GM21390 (cell line): Measurements from ENCODE around the gene TGFBR2.

Experiments used
- ATAC-seq: cut with Tn5 transposase; IDR thresholded peaks from one replicate; pipeline ENCODE4 v1.9.1; 2021; ENCODE audit not compliant: unreplicated experiment

Gene TGFBR2

DNA sequence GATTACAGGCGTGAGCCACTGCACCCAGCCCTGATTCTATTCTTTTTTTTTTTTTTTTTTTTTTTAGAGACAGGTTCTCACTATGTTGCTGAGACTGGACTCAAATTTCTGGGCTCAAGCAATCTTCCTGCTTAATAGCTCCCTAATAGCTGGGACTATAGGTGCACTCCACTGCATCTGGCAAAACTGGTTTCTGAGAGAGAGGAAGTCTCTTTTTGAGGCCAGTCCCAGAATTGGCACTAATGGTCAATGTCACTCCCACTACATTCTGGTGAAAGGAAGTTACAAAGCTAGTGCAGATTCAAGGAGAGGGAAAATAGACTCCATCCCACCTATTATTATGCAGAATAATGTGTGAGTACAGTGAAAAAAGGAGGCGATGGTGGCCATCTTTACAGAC lies 5.8 kb upstream of the TGFBR2 start:
- no peak for ATAC-seq

DNA sequence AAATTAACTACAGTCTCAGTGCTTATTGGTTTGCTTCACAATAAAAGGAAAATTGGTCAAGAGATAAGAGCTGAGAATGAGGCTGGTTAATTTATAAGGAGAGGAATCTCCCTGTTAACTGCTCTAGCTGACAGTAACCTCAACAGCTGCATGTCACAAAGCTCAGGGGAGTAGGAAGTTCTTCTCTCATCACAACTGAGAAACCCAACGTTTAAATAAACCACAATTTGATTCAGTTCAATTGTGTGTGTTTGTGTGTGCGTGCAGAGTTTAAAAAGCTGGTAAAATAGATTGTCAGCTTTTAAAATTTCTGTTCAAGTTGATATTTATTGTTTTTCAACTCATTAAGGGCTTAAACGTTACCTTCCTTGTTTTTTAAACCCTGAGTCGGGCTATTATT lies 3.5 kb upstream of the TGFBR2 start:
- ATAC-seq = peak; percentile 29

DNA sequence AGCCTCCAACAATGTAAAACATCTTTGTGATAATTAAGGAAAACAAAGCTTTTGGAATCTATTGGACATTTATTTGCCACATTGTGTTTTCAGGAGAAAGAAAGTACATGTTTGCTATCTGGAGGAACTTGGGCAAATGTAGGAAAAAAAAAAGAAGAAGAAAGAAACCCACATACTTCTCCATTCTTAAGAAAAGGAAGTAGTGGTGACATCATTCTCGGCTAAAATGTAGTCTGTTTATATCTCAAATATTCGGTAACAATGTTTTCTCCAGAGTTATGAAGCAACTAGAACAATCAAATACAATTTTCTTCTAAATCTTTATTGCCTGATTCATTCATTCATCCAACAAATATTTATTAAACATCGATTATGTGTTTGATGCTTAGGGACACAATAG lies 2.3 kb upstream of the TGFBR2 start:
- no peak for ATAC-seq

DNA sequence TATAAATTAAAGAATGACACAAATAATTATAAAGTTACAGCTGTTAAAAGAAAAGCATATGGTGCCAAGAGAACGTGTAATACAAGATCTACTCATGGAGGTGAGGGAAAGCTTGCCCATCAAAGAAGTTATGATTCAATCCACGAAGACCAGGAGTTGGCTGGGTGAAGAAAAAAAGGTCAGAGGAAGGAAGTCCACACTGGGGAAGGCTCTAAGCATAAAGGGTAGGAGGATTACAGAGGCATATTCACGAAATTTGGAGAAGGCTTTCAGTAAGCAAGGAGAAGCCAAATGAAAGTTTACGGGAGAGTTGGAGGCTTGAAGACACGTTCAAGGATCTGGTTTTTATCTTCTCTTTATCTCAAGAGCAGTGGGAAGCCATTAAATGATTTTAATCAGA lies 1.8 kb upstream of the TGFBR2 start:
- no peak for ATAC-seq

DNA sequence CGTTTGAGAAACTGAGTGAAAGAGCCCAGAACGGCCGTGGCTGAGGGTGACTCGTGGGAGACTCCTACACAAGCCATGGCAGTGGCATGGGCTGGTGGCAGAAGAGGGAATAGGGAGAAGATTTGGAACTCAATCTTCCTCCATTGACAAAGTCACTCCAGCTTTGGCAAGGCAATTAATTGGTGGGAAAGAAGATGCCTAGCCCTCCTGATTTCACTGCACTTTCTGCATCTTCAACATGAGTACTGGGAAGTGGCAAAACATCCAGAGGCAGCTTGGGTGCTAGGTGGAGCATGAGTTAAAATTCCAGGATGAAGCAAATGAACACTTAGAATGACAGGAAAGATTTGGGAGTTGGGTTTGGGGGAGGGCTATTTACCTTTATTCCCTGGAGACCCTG lies 1.4 kb upstream of the TGFBR2 start:
- ATAC-seq = no peak

DNA sequence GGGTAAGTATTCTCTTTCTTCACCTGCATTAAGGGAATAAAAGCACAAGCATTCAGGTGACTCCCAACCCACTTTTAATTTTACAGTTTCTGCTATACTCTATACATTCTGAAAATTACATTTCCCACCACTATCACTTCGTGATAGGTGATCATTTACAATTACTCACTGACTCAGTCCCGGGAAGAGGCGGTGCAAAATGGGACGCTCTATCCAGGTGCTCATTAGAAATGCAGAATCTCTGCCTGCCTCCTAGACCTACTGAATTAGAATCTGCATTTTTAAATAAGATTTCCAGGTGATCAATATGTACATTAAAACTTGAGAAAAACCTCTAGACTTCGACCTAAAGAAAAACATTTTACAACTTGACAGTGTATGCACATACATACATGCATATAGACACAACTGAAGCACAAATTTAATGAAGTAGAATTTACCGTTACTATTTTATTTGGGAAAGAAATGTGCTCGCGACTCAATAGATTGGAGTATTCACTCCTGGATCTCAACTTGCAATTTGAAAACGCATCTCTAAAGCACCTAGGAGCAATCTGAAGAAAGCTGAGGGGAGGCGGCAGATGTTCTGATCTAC lies 598 bp upstream of the TGFBR2 start:
- ATAC-seq = no peak

DNA sequence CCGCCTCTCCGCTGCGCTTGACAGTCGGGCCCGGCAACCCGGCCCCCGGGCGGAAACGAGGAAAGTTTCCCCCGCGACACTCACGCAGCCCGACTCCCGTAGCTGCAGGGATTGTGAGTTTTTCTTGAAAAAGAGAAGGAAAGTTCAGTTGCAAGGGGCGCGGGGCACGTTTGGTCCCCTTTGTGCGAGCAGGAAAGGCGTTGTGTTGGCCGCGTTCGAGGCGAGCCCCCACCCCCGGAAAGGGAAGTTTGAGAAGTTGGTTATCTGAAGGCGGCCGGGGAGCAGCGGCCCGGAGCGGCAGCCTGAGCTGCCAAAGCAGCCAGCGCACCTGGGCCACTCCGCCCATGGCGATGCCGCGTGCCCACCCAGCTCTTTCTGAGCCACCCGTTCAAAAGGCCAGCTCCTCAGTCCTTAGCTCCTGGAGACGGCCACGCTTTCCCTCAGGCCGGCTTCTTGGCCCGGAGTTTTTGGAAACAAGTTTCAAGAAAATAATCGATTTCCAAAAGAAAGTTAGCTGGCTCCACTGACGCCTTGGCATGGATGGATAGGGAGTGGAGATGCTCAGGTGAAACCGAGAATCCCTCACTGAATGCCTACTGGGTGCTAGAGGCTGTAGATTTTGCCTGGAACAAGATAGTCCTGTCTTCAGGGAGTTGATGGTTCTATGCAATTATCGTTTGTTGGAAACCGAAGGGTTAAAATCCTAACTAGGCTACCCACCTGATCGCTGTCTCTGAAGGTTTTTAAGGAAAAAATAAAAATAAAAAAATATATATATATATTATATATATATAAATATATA lies 832 bp downstream of the TGFBR2 start:
- ATAC-seq = peak; percentile 53

DNA sequence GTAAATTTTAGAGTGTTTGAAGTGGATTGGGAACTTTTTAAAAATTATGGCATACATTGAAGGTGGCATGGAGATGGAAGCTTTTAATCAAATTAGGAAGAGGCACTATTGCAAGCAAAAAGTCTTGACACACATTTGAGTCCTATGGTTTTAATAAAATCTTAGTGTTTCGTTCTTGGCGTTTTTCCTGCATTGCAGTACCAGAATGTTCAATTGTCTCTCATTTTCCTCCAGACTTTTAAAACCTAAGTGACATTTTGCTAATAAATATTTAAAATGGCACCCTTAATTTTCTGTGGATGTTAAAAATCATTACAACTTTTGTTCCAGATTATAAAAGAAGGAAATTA lies 2.2 kb downstream of the TGFBR2 start:
- no peak for ATAC-seq

DNA sequence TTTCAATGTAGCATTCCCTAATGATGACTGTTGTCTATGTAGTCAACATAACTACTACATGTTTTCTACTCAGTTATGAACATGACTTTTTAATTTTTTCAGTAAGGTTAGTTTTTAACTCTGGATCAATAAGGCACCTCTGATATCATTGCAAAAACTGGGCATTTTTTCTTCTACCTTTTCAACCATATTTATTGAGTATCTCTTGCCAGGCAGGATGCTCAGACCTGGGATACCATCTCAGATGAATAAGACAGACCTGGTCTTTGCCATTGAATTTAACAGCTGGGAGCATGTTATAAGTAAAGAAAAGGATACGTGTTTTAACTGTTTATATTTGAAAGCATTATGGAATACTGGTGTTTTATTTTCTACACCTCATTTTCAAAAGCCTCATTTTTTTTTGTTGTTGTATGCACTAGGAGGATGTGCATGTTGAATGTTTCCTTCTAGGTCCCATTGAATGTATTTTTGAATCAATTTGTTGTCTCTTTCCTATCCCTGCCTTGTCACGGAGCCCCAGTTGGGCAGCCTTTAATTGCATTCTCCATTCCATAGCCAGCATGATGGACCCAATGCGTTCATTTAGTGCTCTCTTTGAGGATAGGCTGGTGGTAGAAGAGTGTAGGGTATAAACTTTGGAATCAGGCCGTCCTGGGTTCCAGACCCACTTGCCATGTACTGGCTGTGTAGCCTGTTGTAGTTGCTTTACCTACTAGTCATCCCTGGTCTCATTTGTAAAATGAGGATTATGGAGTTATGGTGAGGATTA lies 3.7 kb downstream of the TGFBR2 start:
- no peak for ATAC-seq

DNA sequence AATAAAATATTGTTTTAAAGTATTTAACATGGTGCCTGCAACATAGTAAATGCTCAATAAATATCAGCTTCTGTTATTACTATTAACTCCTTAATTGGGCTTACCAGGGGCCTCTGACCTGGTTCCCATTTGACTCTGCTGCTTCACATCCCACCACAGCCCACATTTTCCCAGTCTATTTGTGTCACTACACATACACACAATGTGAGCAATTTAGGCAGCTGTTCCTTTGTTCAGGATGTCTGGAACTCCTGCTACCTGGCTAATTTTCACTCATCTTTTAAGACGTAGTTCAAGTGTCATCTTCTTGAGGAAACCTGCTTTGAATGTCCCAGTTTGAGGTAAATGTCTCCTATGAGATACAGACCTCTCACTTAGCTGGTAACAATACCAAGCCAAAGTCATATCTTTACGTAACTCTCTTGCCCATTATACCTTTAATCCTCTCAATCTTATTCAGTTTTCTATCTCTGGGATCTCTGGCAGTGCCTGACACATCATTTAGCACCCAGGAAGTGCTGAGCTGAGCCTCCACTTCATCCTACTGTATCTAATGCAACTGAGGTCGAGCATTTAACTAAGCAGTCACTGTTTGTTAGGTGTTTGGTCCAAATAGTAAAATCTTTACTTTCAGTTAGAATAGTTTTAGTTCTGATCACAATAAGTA lies 4.4 kb downstream of the TGFBR2 start:
- ATAC-seq = no peak

DNA sequence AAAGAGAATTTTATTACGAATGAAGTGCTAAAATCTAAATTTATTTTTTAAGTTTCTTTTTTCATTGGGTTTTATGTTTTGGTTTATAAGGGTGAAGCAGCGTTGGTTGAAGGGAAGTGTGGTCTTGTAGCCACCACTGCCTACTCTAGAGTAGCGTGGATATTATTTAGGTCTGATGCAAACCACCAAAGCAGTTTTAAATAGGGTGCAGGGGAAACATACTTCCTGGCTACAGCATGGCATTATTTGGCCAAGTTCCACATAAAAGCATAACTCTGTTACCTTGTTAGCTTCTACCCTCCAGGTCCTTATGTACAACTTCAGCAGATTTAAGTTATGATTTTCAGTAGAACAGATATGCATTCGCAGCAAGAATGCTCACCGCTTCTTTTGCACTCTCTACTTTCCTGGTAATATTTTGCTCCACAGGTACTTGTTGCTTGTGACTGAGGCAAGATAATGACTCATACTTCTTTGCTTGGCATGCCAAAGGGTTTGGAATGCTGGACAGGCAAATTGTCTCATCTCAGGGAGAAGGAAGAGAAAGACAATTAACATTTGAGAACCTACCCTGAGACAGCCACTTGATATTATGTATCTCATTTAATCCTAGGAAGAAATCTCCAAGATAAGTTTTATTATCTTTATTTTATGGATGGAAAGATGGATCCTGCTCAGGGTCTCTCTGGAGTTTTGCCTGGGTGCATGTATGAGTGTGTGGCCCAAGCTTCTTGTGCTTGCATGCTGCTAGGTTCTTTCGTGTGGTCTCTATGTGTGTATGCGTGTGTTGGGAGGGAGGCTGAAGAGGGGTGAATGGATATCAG lies 5.4 kb downstream of the TGFBR2 start:
- no peak for ATAC-seq

DNA sequence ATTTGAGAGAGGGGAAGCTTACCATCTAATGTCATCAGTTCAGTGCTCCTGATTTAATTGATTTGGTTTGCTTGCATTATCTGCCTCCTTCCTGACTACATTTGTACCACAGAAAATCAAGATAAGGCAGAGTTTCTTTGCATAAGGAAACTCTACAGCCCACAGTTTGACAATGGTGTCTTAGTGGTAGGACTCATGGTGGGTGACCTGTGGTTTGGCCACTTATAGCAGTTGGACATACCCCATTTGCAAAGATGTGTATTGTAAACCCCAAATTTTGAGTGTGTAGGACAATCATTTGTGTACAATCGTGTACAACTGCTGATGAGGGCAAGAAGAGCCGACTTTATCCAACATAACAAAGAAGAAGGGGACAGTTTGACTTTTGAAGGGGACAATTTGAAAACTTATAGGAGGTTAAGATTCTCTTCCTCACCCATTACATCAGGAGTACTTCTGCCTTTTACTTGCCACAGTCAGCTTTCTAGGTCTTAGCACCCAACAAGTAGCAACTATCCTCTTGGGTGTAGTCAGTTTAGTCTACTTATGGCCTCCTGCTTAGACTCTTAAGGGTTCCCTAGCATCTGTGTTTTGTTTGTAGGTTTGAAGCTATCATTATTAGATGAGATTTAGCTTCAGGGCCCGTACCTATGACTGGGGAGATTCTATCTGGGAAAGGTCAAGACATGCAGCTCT lies 6.2 kb downstream of the TGFBR2 start:
- no peak for ATAC-seq

DNA sequence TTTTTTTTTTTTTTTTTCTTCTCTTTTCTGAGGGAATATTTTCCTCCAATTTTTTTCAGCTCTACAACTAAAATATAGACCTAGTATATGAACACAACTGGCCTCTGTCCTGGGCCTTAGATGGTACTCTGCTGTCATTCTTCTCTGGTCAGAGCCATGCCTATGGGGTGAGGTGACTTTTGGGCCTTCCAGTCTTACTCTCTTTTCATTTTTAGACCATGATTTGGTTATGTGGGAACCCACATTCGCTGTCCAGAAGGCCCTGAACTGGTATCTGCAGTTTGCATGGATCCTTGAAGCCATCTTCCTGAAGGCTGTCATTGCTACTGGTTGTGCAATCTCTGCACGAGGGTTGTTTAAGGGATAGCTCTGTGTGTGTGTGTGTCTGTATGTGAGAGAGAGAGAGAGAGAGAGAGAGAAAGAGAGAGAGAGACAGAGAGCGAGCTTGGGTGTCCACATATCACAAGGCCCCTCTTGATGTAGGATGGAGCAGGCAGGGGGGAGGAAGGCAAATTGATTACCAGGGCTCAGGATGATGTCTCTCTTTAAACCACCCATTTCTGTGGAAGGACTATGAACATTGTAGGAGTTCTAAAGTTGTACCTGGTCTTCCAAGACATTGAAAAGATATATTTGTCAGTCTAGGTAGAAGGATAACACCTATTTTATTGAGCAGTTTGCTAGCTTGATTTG lies 6.9 kb downstream of the TGFBR2 start:
- no peak for ATAC-seq

DNA sequence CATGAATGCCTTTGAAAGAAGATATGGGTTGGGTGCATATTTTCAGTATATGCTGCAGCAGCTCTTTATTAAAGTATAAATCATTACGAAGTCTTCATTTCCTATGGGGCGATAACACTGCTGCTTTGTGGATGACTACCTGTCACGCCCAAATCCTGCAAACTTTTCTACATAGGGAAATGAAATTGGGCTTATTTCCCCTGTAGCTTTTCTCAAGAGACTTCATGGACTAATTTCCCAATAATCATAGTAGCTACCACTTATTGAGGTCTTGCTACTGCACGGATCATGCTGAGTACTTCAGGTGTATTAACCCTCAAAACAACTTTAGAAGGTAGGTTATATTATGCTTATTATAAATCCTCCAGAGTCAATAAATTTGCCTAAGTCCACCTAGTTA lies 8.0 kb downstream of the TGFBR2 start:
- no peak for ATAC-seq

DNA sequence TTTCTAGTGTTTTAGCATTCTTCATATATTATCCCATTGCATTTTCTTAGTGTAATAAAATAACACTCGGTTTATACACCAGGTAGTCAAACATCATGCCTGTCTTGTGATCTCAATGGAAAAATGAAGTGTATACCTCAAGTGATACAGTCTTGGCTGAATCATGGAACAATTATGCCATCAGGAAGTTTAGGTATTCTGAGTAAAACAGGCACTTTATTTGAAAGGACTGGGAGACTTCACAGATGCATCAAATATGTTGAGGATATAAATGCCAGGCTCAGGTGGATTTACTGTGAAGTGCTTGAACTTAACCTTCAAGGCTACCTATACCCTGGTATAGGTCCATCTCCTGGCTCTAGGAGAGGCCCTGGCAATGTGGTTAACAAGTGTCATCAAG lies 8.5 kb downstream of the TGFBR2 start:
- ATAC-seq = no peak

DNA sequence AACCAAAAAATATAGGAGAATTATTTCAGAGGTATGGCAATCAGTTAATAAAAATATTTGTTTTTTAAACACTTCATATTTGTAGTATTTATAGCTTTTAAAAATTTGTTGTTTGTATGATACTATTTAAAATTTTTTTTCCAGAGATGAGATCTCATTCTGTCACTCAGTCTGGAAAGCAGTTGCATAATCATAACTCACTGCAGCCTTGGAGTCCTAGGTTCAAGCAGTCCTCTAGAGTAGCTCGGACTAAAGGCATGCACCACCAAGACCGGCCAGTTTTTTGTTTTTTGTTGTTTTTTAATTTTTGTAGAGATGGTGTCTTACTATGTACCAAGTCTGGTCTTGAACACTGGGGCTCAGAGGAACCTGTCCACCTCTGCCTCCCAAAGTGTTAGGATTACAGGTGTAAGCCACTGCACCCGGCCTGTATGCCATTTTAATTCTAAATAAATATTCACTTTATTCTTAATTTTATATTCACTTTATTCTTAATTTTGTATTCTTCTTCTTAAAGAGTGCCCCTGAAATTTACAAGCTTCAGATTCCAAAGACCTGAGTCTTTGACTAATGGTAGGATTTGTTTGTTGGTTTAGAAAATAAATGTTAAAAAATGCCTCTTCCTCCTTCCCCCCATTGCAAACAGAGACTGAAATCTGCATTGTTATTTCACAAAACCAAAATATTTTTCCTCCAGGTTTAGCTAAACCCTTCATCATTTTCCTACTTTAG lies 9.4 kb downstream of the TGFBR2 start:
- ATAC-seq = no peak

DNA sequence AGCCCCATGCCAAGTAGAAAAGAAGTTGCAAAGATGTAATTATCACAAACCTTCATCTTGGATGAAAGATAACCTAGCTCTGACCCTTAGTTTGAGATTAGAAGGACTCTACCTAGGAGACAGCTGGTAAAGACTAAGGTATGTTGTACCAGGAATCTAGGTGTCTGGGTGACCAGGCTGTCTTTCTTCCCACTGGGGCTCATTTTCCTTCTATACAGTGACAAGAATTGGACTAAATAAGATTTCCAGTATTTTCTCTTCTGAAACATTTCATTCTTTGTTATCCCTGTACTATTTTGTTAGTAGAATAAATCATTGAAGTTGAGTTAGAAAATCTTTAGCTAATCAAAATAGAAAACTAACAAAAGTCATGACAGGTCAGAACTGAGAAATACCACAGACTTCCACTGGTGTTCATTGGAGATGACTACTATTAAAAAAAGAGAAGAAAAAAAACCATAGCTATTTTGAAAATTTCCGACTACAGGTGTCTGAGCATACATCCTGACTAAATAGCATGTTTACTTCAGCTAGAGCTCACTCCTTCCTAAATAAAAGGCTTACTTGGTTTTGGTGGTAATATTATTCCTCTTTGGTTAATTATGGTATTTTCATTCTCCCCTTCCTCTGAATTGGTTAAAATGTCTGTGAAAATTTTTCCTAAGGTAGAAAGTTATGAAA lies 10.1 kb downstream of the TGFBR2 start:
- no peak for ATAC-seq

DNA sequence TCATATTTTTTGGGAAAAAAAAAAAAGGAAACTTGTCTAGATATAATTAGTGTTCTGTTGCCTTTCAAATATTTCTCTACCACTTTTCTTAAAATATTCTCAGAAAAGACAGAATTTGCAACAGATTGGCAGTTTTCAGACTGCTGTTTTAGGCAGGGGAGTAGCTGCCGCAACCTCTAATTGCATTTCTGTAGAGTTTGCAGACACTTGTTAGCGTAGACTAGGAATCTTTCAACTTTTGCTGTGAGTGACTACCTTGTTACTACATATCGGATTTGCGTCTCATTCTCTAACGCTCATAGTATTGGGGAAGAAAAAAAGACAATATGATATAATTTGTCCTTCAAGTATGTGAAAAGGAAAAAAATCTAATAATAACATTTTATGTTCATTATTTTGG lies 10.7 kb downstream of the TGFBR2 start:
- no peak for ATAC-seq
